Neural crest cell (in vitro differentiated cells): ENCODE data around the gene FOXA2. TPM values are rescaled to one million over a fixed set of nuclear protein-coding genes. Genes with fewer than 3 reads are reported as not detected.

Experiments
- DNase-seq: peaks from one replicate; pipeline ENCODE4 v3.0.0; 2021; ENCODE audit warnings: low read depth, mixed read lengths, low spot score
- H3K27ac Mint-ChIP-seq: one replicate; pipeline ENCODE4 v1.8.0; 2021; ENCODE audit warnings: mild to moderate bottlenecking, mixed read lengths; ENCODE audit not compliant: unreplicated experiment
- H3K27me3 Mint-ChIP-seq: 2 replicates; pipeline ENCODE4 v1.8.0; 2021; ENCODE audit warnings: low read depth, mild to moderate bottlenecking, mixed read lengths
- H3K36me3 Mint-ChIP-seq: 2 replicates; pipeline ENCODE4 v1.8.0; 2021; ENCODE audit warnings: low read depth, mild to moderate bottlenecking, mixed read lengths
- H3K4me1 Mint-ChIP-seq: 2 replicates; pipeline ENCODE4 v1.8.0; 2021; ENCODE audit warnings: mixed read lengths
- H3K4me3 Mint-ChIP-seq: one replicate; pipeline ENCODE4 v1.8.0; 2021; ENCODE audit warnings: mild to moderate bottlenecking, mixed read lengths
- H3K9me3 Mint-ChIP-seq: 2 replicates; pipeline ENCODE4 v1.8.0; 2021; ENCODE audit warnings: mixed read lengths
- CTCF ChIP-seq: fragments of 200-600 bp; sonication (generic); conservative IDR thresholded peaks from 2 replicates; pipeline ENCODE4 v1.5.0; 2021; ENCODE audit warnings: antibody characterized with exemption, mild to moderate bottlenecking
- total RNA-seq: library from RNA; stranded (reverse); gene quantifications from 2 replicates; pipeline ENCODE4 v1.2.1, GENCODE V29; 2021

The FOXA2 gene
- total RNA-seq, 1 donor from 2014 or later, result 0.09 TPM

GRCh38 chr20:22569353-22569752 is 15.0 kb downstream of the FOXA2 start:
- H3K27ac Mint-ChIP-seq, result no peak overlapping the region
- H3K9me3 Mint-ChIP-seq, result no peaks in the 10 kb centered on the region
- H3K4me3 Mint-ChIP-seq, result no peak overlapping the region
- no peaks in the 10 kb centered on the region for H3K4me1 Mint-ChIP-seq
- peaks cover 98% of the 10 kb centered on the region for H3K27me3 Mint-ChIP-seq
- TF ChIP-seq CTCF, result no peak
- DNase-seq, result no peak
- no peaks in the 10 kb centered on the region for H3K36me3 Mint-ChIP-seq

- Mint-ChIP-seq H3K36me3 (no peaks in the 10 kb centered on the region), H3K4me1 (no peaks in the 10 kb centered on the region), H3K9me3 (no peaks in the 10 kb centered on the region), H3K27ac (no peak overlapping the region), H3K4me3 (no peak overlapping the region), H3K27me3 (peaks cover 98% of the 10 kb centered on the region)
- TF ChIP-seq CTCF, result no peak
- DNase-seq, result no peak
Observed at GRCh38 chr20:22568872-22569344, 15.5 kb downstream of the FOXA2 start.

GRCh38 chr20:22567944-22568871 is 16.2 kb downstream of the FOXA2 start:
- Mint-ChIP-seq H3K27me3 (peaks cover 98% of the 10 kb centered on the region), H3K27ac (no peak overlapping the region), H3K4me1 (no peaks in the 10 kb centered on the region), H3K4me3 (no peak overlapping the region), H3K36me3 (no peaks in the 10 kb centered on the region), H3K9me3 (no peaks in the 10 kb centered on the region)
- DNase-seq, result no peak
- no peak for TF ChIP-seq CTCF

GRCh38 chr20:22566876-22567658 is 17.3 kb downstream of the FOXA2 start:
- Mint-ChIP-seq H3K36me3 (no peaks in the 10 kb centered on the region), H3K9me3 (no peaks in the 10 kb centered on the region), H3K27ac (no peak overlapping the region), H3K4me3 (no peak overlapping the region), H3K27me3 (peaks cover 98% of the 10 kb centered on the region), H3K4me1 (no peaks in the 10 kb centered on the region)
- DNase-seq, result no peak
- no peak for TF ChIP-seq CTCF

GRCh38 chr20:22563062-22563965 is 21.1 kb downstream of the FOXA2 start:
- DNase-seq, result no peak
- Mint-ChIP-seq H3K36me3 (no peaks in the 10 kb centered on the region), H3K27me3 (peaks cover 100% of the 10 kb centered on the region), H3K4me3 (no peak overlapping the region), H3K27ac (no peak overlapping the region), H3K9me3 (no peaks in the 10 kb centered on the region), H3K4me1 (no peaks in the 10 kb centered on the region)
- no peak for TF ChIP-seq CTCF
